Stimulated activated CD8-positive, alpha-beta memory T cell treated with anti-CD3 and anti-CD28 coated beads, Interleukin-4, amount 100 ng/mL, for 1 hour (primary cell): ENCODE data around the gene PHOSPHO2.
"Not testable (repeated sequence)": the region's sequence is repeated elsewhere in the genome, so short reads cannot be mapped to it uniquely, and the experiment has no call there.

ENCODE experiments used
- DNase-seq, 2 donors: peaks; one replicate each; pipeline ENCODE4 v3.0.0-alpha.2; 2020; ENCODE audit warnings: low read depth in 2 of 2, low spot score in 1 of 2

PHOSPHO2 gene

DNA sequence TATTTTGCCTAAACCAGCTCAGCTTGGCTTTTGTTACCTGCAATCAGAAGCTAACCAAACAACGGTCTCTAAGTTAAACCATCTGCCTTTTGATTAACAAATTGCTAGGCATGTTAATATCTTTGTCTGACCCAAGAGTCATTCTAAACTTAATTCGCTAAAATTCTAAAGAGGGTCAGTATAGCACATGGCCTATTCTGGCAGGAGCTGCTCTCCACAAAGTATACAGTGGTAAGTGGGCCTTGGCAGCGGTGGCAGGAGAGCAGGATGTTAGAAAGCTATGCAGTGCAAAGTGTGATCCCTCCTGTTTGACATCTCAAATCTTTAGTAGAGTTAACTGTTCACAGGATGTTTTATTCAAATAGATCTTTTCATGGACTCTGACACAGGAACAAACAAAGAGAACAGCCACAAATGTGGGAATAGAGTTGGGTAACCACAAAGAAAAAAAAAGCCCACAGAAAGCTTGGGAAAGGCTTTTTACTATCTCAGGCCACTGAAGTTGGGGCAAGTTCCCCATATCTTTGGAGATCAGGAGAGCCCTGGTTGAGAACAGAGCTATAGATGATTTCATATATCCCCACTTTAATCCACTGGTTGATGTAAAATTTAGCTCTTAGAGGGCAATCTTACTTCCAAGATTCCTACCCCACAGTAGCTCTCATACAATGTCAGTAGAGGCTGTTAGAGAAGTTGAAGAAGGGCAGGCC lies 10.7 kb upstream of the PHOSPHO2 start:
- no peak for DNase-seq

DNA sequence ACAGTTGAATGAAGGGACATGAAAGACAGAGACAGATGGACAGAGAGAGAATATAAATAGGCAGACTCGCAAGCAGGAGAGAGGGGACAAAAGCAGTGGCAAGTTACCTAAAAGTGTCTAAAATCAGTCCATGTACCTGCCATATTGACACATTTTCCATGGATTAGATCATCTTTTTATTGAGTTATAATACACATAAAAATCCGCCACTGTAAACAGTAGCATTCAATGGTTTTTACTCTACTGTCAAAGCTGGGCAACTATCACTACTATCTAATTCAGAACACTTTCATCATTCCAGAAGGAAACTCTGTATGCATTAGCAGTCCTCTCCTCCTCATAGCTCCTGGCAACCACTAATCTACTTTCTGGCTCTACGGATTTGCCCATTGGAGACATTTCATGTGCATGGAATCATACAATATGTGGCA lies 10.1 kb upstream of the PHOSPHO2 start:
- DNase-seq: no peak

GRCh38 chr2:169684712-169685111 lies 9.6 kb upstream of the PHOSPHO2 start:
- not testable (repeated sequence) for DNase-seq

DNA sequence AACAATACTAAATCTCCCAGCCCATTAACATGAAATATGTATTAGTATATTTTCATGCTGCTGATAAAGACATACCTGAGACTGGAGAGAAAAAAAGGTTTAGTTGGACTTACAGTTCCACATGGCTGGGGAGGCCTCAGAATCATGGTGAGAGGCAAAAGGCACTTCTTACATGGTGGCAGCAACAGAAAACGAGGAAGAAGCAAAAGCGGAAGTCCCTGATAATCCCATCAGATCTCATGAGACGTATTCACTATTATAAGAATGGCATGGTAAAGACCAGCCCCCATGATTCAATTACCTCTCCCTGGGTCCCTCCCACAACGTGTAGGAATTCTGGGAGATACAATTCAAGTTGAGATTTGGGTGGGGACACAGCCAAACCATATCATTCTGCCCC lies 7.4 kb upstream of the PHOSPHO2 start:
- not testable (repeated sequence) for DNase-seq

GRCh38 chr2:169687943-169688342 lies 6.3 kb upstream of the PHOSPHO2 start:
- not testable (repeated sequence) for DNase-seq

GRCh38 chr2:169690958-169691357 lies 3.3 kb upstream of the PHOSPHO2 start:
- no peak for DNase-seq

DNA sequence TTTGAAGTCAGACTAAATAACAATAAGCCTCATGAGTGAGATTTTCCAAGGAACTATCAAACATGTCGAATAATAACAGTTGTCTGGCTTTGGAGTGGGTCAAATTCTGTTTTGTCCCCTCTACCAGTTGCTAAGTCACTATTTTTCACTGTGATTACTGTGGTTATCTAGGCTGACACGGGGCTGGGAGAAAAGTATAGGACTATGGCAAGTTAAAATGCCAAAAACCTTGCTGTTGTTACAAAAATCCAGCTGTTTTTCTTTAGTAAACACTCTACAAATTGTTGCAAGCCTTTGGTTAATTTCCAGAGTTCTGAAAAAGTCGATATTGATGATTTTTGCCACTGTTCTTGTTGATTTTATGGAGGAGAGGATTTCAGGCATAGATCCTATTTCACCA lies 1.6 kb upstream of the PHOSPHO2 start:
- DNase-seq: no peak

- DNase-seq: no peak
Measured at GRCh38 chr2:169693360-169693759, 909 bp upstream of the PHOSPHO2 start.

DNA sequence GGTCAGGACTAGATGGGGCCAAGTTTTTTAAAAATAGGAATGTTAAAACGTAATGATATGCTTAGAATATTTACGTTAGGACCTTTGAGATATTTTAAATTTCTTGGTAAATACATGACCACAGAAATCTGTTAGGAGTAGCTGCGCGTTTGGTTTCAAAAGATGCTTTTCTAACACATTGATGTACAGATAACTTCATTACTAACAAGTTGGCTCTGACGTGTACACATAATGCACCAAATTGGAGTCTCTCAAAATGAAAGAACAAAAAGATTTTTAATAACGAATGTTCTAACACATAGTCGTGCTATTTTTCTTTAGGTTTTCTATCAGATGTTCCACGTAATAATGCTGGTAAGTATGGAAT lies 608 bp downstream of the PHOSPHO2 start:
- no peak for DNase-seq

DNA sequence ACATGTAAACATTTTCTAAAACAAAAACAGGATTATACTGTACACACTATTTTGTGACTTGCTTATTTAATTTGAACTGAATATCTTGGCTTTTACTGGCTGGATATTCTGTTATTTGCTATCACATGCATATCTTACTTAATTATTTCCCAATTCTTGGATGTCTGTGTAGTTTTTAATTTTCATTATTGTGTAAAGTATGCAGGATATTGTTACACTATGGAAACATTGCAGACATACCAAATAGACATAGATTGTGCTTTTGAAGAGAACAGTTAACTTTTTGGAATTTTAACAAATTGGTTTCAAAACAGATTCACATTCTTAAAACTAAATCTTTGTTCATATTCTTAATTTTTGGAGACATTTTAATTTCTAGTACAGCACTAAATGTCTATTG lies 2.1 kb downstream of the PHOSPHO2 start:
- DNase-seq: no peak

DNA sequence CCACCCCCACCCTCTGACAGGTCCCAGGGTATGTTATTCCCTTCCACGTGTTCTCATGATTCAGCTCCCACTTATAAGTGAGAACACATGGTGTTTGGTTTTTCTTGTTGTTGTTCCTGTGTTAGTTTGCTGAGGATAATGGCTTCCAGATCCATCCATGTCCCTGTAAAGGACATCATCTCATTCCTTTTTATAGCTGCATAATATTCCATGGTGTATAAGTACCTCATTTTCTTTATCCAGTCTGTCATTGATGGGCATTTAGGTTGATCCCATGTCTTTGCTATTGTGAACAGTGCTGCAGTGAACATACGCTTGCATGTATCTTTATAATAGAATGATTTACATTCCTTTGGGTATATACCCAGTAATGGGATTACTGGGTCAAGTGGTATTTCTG lies 4.9 kb downstream of the PHOSPHO2 start:
- DNase-seq: not testable (repeated sequence)

DNA sequence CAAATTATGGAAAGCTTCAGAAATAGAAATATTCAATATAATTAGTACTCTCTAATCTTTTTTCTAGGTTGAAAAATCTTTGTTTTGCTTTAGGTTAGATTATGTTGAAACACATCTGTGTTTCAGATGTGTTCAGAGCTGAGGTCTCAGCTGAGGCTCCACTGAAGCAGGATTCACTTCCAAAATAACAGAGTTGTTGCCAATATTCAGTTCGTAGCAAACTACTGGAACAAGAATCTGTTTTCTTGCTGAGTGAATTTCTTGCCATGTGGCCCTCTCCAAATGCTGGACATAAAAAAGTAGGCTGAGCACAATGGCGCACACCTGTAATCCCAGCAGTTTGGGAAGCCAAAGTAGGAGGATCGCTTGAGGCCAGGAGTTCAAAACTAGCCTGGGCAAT lies 8.7 kb downstream of the PHOSPHO2 start:
- no peak for DNase-seq

DNA sequence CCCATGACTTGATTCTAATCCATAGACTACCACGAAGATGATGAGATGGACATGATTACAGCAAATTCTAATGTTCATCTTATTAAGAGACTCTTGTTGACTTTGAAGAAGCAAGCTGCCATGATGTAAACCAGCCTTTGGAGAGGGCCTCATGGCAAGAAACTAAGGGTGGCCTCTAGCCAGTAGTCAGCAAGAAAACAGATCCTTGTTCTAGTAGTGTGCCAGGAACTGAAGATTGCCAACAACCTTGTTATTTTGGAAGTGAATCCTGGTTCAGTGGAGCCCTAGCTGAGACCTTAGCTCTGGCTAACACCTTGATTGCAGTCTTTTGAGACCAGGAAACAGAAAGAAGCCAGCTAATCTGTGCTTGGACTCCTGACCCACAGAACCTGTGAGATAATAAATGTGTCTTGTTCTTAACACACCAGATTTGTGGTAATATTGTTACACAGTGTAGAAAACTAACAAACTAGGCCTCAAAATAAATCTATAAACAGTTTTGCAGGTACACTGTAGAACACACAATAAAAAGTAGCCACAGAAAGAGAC lies 10.0 kb downstream of the PHOSPHO2 start:
- no peak for DNase-seq

DNA sequence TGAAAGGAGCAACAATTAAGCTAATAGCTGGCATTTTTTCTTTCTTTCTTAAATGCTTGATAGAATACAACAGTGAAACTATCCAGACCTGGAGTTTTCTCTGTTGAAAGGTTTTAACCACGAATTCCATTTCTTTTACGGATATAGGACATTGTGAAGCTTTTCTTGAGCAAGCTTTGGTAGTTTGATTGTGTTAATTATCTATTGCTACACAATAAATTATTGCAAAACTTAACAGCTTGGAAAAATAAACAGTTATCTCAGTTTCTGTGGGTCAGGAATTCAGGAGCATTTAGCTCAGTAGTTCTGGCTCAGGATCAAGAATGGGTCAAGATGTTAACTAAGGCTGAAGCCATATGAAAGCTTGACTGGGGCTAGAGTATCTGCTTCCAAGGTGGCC lies 11.7 kb downstream of the PHOSPHO2 start:
- DNase-seq: no peak

DNA sequence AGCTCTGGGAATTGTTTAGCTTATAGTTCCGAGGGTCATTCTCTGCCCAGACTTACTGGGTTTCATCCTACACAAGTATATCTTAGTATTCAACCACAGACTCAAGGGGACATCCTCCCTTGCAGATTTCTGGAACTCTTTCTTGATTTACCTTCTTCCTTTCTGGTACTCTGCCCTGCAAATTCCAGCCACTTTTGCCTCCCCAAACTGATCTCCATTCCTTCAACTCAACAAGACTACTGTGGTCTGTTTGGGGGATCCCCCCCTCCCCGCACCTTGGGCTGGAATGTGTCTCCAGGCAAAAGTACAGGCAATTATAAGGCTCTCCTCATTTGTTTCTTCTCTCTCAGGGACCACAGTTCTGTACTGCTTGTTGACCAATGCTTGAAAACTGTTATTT lies 13.4 kb downstream of the PHOSPHO2 start:
- DNase-seq: no peak

GRCh38 chr2:169709331-169709730 lies 15.1 kb downstream of the PHOSPHO2 start:
- DNase-seq: no peak

- no peak for DNase-seq
Measured at GRCh38 chr2:169709981-169710380, 15.7 kb downstream of the PHOSPHO2 start.

- no peak for DNase-seq
Measured at GRCh38 chr2:169711751-169712509, 17.7 kb downstream of the PHOSPHO2 start.

DNA sequence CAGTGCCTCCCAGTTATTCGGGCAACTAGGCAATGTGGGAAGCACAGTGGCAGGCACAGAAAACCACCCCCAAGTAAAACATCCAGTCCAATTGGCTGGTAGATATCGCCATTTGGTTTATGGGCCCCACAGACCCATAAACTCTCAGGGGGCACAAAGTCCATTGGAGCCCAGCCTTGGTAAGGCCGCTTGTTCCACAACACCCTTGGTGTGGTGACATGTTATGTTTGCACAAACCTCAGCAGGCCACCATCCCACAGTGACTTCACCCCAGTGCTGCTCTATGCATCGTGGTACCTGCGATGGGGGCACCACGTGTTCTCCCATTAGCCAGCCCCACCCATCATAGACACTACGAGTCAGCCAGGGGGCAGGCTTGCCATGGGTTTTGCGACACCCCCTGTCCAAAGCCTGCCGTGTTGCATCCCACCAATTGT lies 18.5 kb downstream of the PHOSPHO2 start:
- no peak for DNase-seq

DNA sequence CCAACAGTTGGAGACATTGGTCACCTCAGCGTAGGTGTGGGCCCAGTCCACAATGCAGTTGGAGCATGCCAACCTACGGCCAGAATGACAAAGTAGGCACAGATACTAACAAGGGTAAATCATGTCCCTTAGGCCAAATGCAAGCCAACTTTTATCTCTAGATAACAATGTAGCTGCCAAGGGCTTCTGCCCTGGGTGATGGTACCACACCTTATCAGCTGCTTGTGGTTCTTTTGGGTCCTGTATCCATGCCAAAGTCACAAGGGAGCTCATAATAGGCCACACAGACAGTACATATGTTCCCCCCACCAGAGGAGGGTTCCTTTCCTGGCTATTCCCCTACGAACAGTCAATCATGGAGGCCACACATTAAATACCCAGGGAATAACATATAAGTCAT lies 19.1 kb downstream of the PHOSPHO2 start:
- no peak for DNase-seq

DNA sequence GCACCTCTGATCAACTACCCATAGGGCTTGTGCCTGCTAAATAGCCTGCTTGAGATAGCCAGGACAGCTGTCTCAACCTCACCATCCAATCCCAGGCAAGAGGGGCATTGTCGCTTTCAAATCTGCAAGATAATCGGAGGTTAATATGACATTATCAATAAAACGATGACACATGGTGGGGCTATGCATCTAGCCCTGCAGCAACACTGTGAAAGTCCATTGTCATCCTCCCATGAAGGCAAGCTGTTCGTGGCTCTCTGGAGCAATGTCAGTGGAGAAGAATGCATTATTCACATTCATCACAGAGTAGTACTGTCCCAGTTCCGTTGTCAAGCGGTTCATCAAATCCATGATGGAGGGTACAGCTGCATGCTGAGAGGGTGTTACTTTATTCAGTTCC lies 20.4 kb downstream of the PHOSPHO2 start:
- no peak for DNase-seq
